ENCODE measurements around the gene ITPRIP. TPM values are rescaled to one million over a fixed set of nuclear protein-coding genes. Genes with fewer than 3 reads are reported as not detected.

The ITPRIP gene
- total RNA-seq, 1 experiment from 2014 or later, result 22.5 TPM

GRCh38 chr10:104322416-104322782, 15.9 kb downstream of the ITPRIP start:
- Histone ChIP-seq H4K20me1 (ENCODE audit: control insufficient read depth, insufficient read depth, insufficient read length) (no peaks in the 10 kb centered on the region), H3K14ac (ENCODE audit: insufficient read depth, low read length) (no peak overlapping the region), H3K79me2 (ENCODE audit: insufficient read depth, low read length) (peaks cover 22% of the 10 kb centered on the region; the same call in 1 of the 2 replicates), H2AFZ (ENCODE audit: low read length) (no peak overlapping the region), H4K91ac (ENCODE audit: insufficient read length, low read depth, low read length) (no peak overlapping the region), H3K27me3 (ENCODE audit: insufficient read depth, low read length) (no peaks in the 10 kb centered on the region), H2BK15ac (ENCODE audit: low read depth, low read length) (no peak overlapping the region), H3K9me3 (ENCODE audit: control insufficient read depth, low read depth, low read length) (no peaks in the 10 kb centered on the region), H2BK12ac (ENCODE audit: insufficient read length, low read depth, low read length) (no peak overlapping the region), H3K4me1 (ENCODE audit: insufficient read depth, low read length) (peaks cover 24% of the 10 kb centered on the region), H3K56ac (ENCODE audit: insufficient read length, low read depth, low read length) (no peak overlapping the region), H3K18ac (ENCODE audit: insufficient read length, low read depth, low read length) (no peak overlapping the region), H3K23ac (ENCODE audit: insufficient read length, low read depth, low read length) (no peak overlapping the region), H3K4ac (ENCODE audit: low read depth, low read length) (no peak overlapping the region), H3K9ac (ENCODE audit: extremely low read depth, insufficient read length, low read length) (no peak overlapping the region), H4K8ac (replicated peaks; ENCODE audit: insufficient read length, low read depth, low read length) (no peak overlapping the region), H2BK120ac (ENCODE audit: low read depth, low read length, poor library complexity, severe bottlenecking) (no peak overlapping the region), H3K79me1 (ENCODE audit: insufficient read depth, low read depth, low read length, poor library complexity, severe bottlenecking) (no peaks in the 10 kb centered on the region), H3K27ac (ENCODE audit: insufficient read length, low read depth, low read length) (no peak overlapping the region), H2BK5ac (ENCODE audit: insufficient read length, low read length) (no peak overlapping the region), H3K4me2 (ENCODE audit: insufficient read depth, insufficient read length, low read length) (no peak overlapping the region), H2AK5ac (ENCODE audit: insufficient read length, low read length) (no peak overlapping the region), H3K23me2 (ENCODE audit: insufficient read length, low read depth, low read length, poor library complexity, severe bottlenecking) (no peaks in the 10 kb centered on the region), H4K5ac (ENCODE audit: insufficient read length, low read depth, low read length) (no peak overlapping the region), H3T11ph (ENCODE audit: low read length) (no peak overlapping the region), H2BK20ac (ENCODE audit: low read depth, low read length, poor library complexity, severe bottlenecking) (no peak overlapping the region)
- DNase-seq, result peak; percentile 38
- Mint-ChIP-seq H3K4me3 (no peak overlapping the region), H3K27ac (peak overlapping the region in 2 of 3 experiments; percentile 52 to 83; a peak in 4 of 7 replicates), H3K4me1 (peaks cover 78 to 80% of the 10 kb centered on the region in 2 experiments), H3K27me3 (ENCODE audit: low read depth) (no peaks in the 10 kb centered on the region), H3K36me3 (ENCODE audit: insufficient read depth in 1 of 3, low read depth in 3 of 3) (peaks cover 22 to 28% (median 23%) of the 10 kb centered on the region in 3 experiments), H3K9me3 (no peaks in the 10 kb centered on the region)
- no peak for TF ChIP-seq CTCF (conservative IDR thresholded peaks at IDR 0.05)
- no CpG with 5 or more reads among the region's 7 CpGs for WGBS (ENCODE audit: extremely low coverage, insufficient read length, low lambda C conversion rate)
